Dedifferentiated amniotic fluid mesenchymal stem cell (primary cell): ENCODE results near the gene SYNPO2.
A peak's percentile ranks its signal among the peaks of the same experiment; 100 is the strongest.

Experiments used
- DNase-seq: peaks from one replicate; pipeline ENCODE4 v3.0.0-alpha.2; 2016; ENCODE audit errors: extremely low spot score

The SYNPO2 gene, protein sequence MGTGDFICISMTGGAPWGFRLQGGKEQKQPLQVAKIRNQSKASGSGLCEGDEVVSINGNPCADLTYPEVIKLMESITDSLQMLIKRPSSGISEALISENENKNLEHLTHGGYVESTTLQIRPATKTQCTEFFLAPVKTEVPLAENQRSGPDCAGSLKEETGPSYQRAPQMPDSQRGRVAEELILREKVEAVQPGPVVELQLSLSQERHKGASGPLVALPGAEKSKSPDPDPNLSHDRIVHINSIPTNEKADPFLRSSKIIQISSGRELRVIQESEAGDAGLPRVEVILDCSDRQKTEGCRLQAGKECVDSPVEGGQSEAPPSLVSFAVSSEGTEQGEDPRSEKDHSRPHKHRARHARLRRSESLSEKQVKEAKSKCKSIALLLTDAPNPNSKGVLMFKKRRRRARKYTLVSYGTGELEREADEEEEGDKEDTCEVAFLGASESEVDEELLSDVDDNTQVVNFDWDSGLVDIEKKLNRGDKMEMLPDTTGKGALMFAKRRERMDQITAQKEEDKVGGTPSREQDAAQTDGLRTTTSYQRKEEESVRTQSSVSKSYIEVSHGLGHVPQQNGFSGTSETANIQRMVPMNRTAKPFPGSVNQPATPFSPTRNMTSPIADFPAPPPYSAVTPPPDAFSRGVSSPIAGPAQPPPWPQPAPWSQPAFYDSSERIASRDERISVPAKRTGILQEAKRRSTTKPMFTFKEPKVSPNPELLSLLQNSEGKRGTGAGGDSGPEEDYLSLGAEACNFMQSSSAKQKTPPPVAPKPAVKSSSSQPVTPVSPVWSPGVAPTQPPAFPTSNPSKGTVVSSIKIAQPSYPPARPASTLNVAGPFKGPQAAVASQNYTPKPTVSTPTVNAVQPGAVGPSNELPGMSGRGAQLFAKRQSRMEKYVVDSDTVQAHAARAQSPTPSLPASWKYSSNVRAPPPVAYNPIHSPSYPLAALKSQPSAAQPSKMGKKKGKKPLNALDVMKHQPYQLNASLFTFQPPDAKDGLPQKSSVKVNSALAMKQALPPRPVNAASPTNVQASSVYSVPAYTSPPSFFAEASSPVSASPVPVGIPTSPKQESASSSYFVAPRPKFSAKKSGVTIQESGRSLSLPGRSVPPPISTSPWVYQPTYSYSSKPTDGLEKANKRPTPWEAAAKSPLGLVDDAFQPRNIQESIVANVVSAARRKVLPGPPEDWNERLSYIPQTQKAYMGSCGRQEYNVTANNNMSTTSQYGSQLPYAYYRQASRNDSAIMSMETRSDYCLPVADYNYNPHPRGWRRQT

DNA sequence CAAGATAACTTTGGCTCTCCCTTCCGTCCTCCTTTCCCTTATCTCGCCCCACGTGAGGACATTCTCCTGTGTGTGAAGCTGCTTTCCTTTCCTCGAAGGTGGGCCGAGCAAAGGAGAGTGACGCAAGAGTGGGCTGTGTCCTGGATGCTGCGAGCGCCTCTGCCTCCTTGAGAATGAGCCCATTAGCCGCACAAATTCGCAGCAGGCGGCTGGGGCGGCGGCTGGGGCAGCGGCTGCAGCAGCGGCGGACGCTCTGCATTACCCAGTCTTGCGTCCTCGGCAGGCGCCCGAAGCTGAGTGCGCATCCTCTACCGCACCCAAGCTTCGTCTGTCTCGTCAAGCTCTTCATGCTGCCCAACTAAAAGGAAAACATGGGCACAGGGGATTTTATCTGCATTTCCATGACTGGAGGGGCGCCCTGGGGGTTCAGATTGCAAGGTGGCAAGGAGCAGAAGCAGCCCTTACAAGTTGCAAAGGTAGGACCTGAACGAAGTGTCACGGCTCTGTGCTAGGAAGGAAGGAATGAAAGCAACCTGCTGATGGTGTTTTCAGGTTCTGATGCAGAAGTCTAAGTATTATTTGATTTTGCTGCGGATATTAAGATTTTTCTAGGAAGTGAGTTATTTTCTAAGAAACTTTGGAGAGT is at the start of gene SYNPO2:
TSS of gene SYNPO2 (plus strand) at position 189 of the 646 bp plus-strand sequence. CDS start at position 372, 183 bp downstream.
- peak; percentile 79 for DNase-seq

DNA sequence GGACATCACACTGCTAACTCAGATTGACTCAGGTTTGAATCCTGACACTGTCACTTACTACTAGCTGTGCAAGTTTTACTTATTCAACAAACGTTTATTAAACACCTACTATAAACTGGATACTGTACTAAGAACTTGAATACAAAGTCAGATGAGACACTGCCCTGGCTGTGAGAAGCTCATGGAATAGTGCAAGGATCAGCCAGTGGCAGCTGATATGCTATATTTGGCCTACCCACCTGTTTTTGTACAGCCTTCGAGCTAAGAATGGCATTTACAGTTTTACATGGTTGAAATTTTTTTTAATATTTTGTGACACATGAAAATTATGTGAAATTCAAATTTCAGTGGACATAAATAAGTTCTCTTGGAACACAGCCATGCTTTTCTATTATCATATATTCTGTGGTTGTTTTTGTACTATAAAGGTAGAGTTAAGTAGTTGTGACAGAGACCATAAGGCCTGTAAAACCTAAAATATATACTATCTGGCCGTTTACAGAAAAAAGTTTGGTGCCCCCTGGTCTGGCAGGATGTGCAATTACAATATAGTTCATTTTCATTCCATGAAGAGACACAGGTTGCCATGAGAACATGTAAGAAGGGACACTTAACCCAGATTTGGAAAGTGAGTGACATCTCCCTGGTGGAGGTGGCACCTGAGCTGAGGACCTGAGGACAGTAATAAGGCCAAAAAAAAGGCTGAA is 49.3 kb upstream of the SYNPO2 start:
- no peak for DNase-seq

DNA sequence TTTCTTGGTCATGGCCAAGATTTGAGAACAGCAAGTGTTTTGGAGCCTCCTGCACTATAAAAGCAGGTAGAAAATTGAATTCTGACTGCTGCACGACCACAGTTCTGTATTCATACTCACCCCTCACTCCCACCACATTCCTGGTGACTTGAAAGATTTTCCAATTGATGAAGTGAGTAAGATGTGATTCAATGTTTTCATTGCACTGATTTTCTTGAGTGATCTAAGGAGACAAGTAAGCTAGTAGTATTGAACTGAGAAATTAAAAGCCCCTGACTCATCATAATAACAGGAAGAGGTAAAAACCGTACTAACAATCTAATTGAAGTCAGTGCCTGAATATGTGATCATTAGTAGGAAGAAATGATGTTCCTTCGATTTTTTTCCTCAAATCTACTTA is 46.6 kb upstream of the SYNPO2 start:
- DNase-seq: no peak

DNA sequence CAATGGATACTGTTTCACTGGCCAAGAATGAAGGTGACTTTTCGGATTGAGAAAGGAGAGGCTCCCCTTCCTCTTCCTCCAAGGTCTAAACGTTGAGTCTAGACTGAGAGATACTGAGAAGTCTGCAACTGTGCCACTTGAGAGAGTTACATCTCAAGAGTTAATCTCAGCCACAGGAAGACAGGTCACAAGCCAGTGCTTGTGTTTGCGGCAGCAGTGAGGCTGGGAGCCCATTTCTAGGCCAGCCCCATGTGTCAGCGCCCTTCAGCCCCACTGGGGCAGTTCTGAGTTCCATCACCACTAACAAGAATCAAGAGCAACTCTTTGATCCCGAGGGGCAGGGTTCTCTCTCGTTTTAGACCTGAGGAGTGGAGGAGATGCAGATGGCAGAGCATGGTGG is 45.4 kb upstream of the SYNPO2 start:
- DNase-seq: no peak

DNA sequence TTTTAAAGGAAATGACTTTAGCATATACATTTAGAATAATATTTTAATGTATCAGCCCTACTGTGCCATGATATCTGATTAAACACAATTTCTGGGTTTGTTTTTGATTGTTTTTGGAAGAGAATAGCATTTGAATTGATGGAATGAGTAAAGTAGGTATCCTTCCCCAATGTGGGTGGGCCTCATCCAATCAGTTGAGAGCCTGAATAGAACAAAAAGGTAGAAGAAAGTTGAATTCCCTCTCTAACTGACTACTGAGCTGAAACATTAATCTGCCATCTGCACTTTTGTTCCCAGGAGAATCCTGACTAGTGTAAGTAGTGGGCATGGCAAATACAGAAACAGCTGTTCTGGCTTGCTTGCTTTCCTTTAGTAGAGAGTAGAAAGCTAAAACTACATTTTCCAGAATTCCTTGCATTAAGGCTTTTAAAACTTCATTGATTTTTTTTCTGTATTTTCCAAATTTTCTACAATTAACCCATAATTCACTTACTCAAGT is 43.1 kb upstream of the SYNPO2 start:
- no peak for DNase-seq

DNA sequence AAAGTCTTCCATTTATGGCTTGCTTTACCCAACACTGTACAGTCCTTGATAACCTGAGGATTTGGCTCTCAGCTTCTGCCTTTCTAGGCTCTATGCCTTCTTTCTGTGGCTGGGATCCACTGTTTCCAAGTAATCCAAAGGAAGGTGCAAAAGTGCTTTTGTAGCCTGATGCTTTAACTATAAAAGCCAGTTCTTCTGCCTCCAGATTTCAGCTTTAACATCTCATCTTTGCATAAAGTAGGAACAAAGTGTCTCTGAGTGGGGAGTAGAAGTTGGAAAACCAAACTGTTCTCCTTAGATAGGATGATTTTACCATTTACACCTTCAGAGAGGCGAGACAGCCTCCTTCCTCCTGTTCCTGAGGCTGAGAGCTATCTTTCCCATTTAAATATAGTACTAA is 41.7 kb upstream of the SYNPO2 start:
- DNase-seq: no peak

DNA sequence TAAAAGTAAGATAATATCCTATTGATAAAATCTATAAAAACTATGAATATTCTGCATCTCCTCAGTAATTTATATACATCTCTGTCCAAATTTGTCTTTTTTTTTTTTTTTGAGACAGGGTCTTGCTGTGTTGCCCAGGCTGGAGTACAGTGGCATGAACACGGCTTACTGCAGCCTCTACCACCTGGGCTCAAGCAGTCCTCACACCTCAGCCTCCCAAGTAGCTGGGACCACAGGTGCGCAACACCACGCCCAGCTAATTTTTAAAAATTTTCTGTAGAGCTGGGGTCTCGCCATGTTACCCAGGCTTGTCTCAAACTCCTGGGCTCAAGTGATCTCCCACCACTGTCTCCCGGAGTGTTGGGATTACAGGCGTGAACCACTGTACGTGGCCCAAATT is 40.4 kb upstream of the SYNPO2 start:
- no peak for DNase-seq

DNA sequence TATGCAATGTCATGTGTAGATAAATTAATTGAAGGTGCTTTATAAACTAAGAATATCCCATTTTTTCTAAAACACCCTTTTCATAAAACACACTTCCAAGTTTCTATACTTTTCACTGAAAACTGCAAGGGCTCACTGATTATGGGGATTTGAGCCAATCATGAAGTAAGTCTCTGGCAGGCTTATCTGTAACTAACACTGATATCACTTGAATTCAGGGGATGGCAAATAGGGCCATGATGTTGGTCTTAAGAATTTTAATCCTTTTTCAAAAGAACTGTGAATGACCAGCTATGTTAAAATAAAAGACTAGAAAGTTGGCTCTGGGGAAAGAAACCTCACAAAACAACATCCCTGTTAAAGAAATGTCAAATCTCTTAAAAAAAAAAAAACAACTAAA is 39.8 kb upstream of the SYNPO2 start:
- no peak for DNase-seq

DNA sequence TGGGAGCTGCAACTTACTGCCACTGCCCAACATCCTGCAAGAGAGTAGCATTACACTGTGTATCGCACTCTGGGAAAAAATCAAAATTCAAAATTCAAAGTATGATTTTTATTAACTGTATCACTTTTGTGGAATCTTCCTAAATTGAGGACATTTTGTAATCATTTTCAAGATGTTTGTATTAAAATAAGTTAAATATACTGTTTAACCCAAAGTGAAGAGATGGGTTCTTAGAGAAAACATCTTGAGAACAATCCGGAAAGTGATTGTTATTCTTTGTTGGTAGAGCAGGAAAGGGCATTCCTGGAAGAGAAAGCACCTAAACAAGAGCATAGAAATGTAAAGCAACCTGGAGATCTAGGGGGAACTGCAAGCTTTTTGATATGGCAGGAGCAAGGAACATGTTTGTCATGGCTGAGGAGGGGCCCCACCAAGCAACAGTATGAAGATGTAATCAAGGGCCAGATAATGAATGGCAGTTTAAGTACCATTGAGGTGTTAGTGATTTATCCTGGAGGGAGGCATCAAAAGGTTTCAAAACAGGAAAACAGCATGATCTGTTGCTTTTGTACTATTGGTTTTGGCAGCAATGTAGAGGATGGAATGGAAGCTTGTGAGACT is 38.7 kb upstream of the SYNPO2 start:
- DNase-seq: no peak

DNA sequence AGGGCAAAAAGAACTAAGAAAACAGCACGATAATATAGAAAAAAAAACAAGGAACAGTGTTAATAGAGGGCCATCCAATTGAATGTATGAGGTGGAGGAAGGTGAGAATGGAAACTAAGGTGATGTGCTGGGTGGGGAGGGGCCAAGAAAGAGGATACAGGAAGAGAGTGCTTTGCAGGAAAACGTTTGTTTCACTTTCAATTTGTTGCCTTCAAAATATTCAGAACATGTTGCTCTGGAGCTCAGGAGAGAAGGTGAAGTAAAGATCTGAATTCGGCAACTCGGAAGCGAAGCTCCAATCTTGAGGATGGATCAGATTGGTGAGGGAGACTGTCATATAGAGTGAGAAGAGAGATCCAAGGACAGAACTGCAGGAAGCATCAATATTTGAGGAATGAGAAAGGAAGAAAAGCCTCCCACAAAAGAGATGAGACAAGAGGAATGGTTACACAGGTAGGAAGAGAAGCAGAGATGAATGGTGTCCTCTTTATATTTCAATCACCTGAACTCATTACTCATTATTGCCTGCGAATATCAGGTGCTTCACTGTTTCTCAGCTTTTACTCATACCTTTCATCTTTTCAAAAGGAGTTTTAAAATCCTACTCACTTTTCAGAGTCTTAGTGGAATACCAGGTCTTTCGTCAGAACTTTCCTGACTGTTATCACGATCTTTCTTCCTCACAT is 38.0 kb upstream of the SYNPO2 start:
- no peak for DNase-seq

DNA sequence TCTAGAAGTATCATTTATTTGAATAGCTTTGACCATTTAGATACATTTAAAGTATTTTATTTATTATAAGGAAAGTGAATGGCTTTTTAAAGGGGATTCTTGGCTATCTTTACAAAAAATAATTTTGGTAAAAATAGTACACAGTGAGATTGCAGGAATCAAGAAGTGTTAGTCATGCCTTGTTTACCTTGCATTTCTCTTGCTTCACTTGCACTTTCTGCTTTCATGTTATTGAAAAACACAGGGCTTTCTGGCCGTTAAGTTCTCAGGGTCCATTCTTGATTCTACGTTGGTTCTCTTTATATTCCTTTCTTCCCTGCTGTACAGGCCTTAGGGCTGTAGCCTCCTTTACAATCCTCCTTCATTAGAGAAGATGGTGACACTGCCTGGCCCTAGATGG is 30.9 kb upstream of the SYNPO2 start:
- DNase-seq: no peak

DNA sequence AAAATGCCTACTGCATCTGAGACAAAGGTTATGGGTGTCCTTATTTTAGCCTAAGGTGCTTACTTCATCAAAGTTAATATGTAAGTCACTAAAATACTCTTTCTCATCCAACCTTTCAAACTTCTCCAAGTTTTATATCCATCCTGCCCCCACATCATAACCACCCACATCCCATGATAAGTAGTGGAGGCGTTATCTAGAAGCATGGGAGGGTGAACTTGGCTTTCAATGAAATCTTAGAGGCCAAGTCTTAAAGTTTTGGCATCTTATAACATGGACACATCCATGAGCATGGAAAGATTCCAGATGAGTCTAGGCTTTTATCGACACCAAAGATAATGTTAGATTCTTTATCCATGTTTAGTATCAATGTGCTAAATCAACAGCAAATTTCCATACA is 29.9 kb upstream of the SYNPO2 start:
- DNase-seq: no peak

DNA sequence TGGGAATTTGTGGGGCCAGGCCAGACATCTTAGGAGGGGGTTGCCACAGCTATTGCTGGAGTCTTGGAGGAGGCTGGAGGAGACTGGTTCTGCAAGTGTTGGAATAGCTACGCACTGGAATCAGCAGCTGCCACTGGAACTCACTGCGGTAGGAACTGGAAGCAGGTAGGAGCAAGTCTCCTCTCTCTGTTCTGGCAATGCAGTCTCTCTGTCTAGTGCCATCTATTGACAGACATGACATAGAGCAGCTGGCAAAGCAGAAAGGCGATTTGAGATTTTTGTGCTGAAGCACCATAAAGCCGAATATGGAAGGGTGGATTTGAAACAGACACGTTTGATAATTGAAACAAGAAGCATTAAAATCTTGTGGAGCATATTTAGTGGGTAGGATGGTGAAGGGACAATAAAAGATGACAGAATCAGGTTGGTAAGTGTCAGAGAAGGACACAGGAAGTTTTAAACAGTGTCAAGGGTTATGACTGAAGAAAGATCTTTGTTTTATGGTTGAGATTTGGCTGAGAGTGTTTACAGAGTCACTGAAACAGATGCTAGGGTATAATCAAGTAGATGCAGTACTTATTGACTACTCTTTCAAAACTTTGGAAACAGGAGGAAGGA is 23.5 kb upstream of the SYNPO2 start:
- peak; percentile 33 for DNase-seq

DNA sequence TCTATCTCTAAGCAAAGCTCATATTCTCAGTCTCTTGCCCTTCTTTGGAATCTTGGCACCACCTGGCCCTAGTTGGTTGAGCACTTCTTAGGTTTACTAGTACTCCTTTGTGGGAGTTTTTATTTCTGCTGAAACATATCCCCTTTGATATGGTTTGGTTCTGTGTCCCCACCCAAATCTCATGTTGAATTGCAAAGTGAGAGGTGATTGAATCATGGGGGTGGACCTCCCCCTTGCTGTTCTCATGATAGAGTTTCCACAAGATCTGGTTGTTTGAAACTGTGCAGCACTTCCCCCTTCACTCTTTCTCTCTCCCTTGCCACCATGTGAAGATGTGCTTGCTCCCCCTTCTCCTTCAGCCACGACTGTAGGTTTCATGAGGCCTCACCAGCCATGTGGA is 22.2 kb upstream of the SYNPO2 start:
- DNase-seq: no peak

DNA sequence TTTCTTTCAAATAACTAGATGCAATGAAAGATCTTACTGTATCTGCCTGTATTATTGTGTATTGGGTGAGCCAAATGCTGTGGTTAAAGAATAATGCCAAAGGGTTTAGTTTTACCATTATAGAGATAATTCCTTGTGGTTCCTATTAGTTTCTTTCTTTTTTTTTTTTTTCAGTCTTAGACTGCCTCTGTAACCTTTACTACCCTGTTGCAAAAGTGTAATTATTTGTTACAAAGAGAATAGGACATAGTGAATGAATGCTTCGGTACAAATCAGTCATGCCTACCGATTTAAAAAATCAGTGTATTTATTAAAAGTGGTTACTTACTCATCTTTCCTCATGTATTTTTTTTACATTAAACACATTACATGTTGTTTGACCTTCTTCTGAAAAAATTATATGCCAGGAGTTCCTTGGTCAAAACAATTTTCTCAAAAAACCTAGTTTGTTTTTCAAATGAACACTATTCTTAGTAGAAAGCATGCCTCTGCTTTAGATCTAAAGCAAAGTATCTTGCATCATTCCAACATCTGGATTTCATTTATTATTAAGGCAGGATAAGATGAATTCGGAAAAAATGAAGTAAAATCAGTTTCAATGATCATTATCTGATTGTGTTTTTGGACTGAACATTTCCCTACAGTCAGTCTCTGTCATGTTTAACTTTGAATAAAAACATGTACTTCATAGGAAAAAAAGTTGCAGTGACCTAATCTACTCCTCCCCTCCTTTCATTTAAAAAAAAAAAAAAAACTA is 21.2 kb upstream of the SYNPO2 start:
- peak; percentile 76 for DNase-seq

DNA sequence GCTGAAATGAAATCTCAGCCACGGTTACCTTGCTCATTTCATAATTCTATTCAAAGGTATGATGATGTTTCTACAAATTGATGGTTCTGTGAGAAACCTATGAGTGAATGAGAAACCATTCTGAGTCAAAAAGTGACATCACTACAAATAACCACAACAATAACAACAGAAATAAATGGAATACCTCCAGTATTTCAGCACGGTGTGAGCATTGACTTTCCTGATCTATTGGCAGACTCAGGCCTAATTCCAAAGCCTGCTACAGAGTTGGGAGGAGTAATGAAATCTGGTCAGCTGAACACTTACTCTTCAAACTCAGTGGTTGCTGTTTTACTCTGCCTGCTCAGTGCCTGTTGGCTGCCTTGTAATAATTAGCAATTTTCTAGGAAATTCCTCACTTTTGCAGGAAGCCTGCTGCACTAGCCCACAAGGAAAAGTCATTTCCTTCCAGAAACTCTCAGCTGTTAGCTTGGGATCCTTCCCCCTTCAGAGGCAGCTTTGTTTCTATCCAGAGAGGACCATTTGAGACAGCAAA is 18.8 kb upstream of the SYNPO2 start:
- peak; percentile 28 for DNase-seq

DNA sequence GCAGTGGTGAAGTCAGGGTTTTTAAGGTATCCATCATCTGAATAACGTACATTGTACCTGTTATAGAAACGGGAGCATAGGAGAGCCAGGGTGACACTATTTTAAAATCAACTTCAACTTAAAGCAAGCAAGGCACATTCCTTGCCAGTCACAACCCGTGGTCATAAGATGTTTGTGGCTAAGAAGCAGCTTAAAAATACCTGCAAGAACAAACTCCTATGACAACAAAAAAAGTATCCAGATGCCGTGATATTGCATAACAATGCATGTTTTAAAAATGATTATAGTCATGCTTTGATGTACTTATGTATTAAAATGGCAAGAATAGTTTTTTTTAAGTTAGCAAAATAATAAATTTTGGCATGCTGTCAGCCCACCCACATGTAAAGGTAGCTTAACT is 16.5 kb upstream of the SYNPO2 start:
- no peak for DNase-seq

DNA sequence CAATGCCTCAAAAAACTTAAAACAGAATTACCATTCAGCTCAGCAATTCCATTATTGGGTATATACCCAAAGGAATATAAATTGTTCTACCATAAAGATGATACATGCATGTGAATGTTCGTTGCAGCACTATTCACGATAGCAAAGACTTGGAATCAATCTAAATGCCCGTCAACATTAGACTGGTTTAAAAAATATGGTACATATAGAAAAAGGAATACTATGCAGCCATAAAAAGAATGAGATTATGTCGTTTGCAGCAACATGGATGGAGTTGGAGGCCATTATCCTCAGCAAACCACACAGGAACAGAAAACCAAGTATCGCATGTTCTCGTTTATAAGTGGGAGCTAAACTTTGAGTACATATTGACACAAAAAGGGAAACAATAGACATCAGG is 10.9 kb upstream of the SYNPO2 start:
- no peak for DNase-seq
